Glutamatergic neuron (in vitro differentiated cells): ENCODE measurements around the gene NEURL1. TPM values are rescaled to one million over a fixed set of nuclear protein-coding genes. Genes with fewer than 3 reads are reported as not detected.
"Not testable (repeated sequence)": the region's sequence is repeated elsewhere in the genome, so short reads cannot be mapped to it uniquely, and the experiment has no call there.

ENCODE experiments used
- DNase-seq: peaks from one replicate; pipeline ENCODE4 v3.0.0; 2022
- H3K27ac Mint-ChIP-seq: one replicate; pipeline ENCODE4 v1.8.0; 2020; ENCODE audit warnings: mild to moderate bottlenecking, mixed read lengths, inconsistent platforms; ENCODE audit not compliant: unreplicated experiment
- H3K27me3 Mint-ChIP-seq: one replicate; pipeline ENCODE4 v1.8.0; 2020; ENCODE audit warnings: mild to moderate bottlenecking, moderate library complexity, mixed read lengths, inconsistent platforms; ENCODE audit not compliant: unreplicated experiment
- H3K36me3 Mint-ChIP-seq: one replicate; pipeline ENCODE4 v1.8.0; 2020; ENCODE audit warnings: mild to moderate bottlenecking, mixed read lengths, inconsistent platforms; ENCODE audit not compliant: unreplicated experiment
- H3K4me1 Mint-ChIP-seq: one replicate; pipeline ENCODE4 v1.8.0; 2020; ENCODE audit warnings: mild to moderate bottlenecking, low read depth, mixed read lengths, inconsistent platforms; ENCODE audit not compliant: unreplicated experiment
- H3K4me3 Mint-ChIP-seq: one replicate; pipeline ENCODE4 v1.8.0; 2020; ENCODE audit warnings: mild to moderate bottlenecking, mixed read lengths, inconsistent platforms; ENCODE audit not compliant: unreplicated experiment
- H3K9me3 Mint-ChIP-seq: one replicate; pipeline ENCODE4 v1.8.0; 2020; ENCODE audit warnings: mild to moderate bottlenecking, moderate library complexity, mixed read lengths, inconsistent platforms; ENCODE audit not compliant: unreplicated experiment
- total RNA-seq: library from RNA; stranded (reverse); fragmentation: NEBNext Ultra II Directional; extraction: Animal tissue kit (Norgen Biotek cat#: 25700); gene quantifications from one replicate; pipeline ENCODE4 v1.2.1, GENCODE V29; 2021; ENCODE audit not compliant: unreplicated experiment
- TF ChIP-seq, protein P1 (sequence below): fragments of 200-600 bp; sonication (generic); IDR thresholded peaks from one replicate; pipeline ENCODE4 v1.5.0; 2021; ENCODE audit not compliant: partially characterized antibody, unreplicated experiment

The NEURL1 gene
- total RNA-seq, 1 donor from 2014 or later, result 3.1 TPM

DNA sequence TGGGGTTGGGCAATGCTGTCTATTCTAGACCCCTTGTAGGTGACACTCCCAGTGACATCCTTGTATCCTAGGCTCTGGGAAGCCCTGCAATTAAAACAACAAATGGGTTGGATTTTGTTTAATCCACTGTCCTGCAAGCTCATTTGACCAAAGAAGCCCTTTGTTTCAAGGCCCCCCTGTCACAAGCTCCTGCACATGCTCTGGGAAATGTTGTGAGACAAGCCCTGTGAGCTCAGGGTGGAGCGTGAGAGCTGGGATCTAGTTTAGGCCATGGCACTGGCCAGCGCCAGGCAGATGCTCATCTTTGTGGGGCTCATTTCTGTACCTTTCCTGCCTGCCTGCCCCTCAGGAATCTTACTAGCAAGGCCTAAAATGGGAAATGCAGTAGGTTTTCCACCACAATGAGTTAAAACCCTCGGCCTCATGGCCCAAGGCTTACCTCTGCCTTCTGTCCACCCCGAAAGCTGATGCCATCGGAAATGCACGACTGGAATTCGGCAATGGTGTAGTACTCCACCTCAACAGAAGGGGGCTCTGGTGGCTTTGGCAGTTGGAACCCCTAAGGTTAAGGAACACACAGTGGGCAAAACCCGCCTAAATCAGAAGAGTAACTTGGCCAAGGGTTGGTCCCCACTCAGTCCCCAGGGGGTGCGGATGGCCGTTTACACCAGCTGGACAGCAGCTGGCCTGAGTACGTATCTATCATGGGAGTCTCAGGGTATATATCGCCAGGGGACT lies 112.0 kb downstream of the NEURL1 start:
- Mint-ChIP-seq H3K36me3 (peaks cover 11% of the 10 kb centered on the region), H3K4me1 (no peaks in the 10 kb centered on the region), H3K4me3 (no peak overlapping the region), H3K27me3 (peaks cover 3% of the 10 kb centered on the region), H3K27ac (no peak overlapping the region), H3K9me3 (peaks cover 4% of the 10 kb centered on the region)
- TF ChIP-seq, protein P1, sequence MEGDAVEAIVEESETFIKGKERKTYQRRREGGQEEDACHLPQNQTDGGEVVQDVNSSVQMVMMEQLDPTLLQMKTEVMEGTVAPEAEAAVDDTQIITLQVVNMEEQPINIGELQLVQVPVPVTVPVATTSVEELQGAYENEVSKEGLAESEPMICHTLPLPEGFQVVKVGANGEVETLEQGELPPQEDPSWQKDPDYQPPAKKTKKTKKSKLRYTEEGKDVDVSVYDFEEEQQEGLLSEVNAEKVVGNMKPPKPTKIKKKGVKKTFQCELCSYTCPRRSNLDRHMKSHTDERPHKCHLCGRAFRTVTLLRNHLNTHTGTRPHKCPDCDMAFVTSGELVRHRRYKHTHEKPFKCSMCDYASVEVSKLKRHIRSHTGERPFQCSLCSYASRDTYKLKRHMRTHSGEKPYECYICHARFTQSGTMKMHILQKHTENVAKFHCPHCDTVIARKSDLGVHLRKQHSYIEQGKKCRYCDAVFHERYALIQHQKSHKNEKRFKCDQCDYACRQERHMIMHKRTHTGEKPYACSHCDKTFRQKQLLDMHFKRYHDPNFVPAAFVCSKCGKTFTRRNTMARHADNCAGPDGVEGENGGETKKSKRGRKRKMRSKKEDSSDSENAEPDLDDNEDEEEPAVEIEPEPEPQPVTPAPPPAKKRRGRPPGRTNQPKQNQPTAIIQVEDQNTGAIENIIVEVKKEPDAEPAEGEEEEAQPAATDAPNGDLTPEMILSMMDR, result peak; percentile 68
- DNase-seq, result no peak

DNA sequence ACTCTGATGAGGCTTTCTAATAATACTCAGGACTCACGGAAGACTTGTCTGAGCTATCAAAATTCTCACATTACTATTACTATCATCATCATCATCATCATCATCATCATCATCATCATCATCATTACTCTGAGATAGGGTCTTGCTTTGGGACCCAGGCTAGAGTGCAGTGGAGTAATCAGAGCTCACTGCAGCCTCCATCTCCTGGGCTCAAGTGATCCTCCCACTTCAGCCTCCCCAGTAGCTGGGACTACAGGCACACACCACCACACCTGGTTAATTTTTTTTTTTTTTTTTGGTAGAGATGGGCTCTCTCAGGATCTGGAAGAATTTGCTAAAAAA lies 112.6 kb downstream of the NEURL1 start:
- not testable (repeated sequence) for H3K27me3 Mint-ChIP-seq, H3K27ac Mint-ChIP-seq, DNase-seq, H3K9me3 Mint-ChIP-seq, H3K4me3 Mint-ChIP-seq, H3K4me1 Mint-ChIP-seq
- peaks cover 11% of the 10 kb centered on the region for H3K36me3 Mint-ChIP-seq

DNA sequence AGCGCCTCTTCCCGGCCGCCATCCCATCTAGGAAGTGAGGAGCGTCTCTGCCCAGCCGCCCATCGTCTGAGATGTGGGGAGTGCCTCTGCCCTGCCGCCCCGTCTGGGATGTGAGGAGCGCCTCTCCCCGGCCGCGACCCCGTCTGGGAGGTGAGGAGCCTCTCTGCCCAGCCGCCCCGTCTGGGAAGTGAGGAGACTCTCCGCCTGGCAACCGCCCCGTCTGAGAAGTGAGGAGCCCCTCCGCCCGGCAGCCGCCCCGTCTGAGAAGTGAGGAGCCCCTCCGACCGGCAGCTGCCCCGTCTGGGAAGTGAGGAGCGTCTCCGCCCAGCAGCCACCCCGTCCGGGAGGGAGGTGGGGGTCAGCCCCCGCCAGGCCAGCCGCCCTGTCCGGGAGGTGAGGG lies 113.5 kb downstream of the NEURL1 start:
- H3K4me1 Mint-ChIP-seq, DNase-seq, H3K27ac Mint-ChIP-seq, H3K27me3 Mint-ChIP-seq, H3K4me3 Mint-ChIP-seq, H3K9me3 Mint-ChIP-seq: not testable (repeated sequence)
- H3K36me3 Mint-ChIP-seq, result peaks cover 11% of the 10 kb centered on the region

DNA sequence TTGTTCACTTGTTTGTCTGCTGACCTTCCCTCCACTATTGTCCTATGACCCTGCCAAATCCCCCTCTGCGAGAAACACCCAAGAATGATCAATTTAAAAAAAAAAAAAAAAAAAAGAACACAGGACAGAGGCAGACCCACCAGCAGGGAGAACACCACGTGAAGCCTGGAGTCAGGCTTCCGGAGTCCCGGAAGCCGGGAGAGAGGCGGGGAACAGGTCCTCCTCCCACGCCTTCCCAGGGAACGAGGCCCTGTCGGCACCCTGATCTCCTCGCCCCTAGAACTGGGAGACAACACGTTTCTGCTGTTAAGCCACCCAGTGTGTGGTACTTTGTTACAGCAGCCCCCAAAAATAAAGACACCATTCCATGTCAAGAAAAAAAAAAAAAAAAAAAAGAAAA lies 114.6 kb downstream of the NEURL1 start:
- H3K4me1 Mint-ChIP-seq, DNase-seq, H3K4me3 Mint-ChIP-seq, H3K27me3 Mint-ChIP-seq, H3K9me3 Mint-ChIP-seq, H3K36me3 Mint-ChIP-seq: not testable (repeated sequence)
- peak overlapping the region; percentile 77 for H3K27ac Mint-ChIP-seq

DNA sequence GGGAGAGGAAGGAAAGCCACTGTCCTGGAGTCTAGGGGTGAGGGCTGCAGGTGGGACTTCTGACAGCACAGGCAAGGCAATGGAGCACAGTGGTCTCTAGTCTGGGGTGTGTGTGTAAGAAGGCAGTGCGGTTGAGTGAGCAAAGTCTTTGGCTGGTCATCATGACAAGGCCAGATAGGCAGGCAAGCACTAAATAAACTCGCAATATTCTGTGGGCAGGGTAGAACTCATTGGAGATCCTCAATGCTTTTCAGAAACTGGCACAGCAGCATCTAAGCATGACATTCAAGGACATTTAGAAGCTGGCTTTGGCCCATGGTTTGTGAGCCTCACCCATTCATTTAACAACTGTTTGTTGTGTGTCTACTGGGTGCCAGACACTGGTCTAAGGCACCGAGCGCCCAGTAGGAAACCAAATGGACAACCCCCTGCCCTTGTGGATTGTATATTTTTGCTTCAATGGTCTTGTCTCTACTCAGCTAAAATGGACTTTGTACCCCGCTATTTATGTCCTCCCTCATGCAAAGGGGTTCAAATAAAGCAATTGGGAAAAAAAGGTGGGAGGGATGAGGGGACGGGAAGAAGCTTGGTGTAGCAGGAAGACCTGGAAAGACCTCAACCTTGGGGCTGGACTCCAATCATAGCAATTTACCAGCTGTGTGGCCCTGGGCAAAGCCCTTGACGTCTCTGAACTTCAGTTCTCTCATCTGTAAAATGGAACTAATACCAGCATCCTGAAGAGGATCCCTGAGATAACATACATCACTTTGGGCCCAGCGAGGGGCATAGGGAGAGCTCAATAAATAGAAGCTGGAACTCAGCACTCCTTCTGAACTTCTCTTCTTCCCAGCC lies 116.0 kb downstream of the NEURL1 start:
- TF ChIP-seq, protein P1, result no peak
- no peak overlapping the region for H3K4me3 Mint-ChIP-seq
- H3K27me3 Mint-ChIP-seq, result peaks cover 6% of the 10 kb centered on the region
- H3K36me3 Mint-ChIP-seq, result peaks cover 7% of the 10 kb centered on the region
- DNase-seq, result no peak
- peaks cover 6% of the 10 kb centered on the region for H3K9me3 Mint-ChIP-seq
- H3K4me1 Mint-ChIP-seq, result peaks cover 4% of the 10 kb centered on the region
- H3K27ac Mint-ChIP-seq, result no peak overlapping the region

DNA sequence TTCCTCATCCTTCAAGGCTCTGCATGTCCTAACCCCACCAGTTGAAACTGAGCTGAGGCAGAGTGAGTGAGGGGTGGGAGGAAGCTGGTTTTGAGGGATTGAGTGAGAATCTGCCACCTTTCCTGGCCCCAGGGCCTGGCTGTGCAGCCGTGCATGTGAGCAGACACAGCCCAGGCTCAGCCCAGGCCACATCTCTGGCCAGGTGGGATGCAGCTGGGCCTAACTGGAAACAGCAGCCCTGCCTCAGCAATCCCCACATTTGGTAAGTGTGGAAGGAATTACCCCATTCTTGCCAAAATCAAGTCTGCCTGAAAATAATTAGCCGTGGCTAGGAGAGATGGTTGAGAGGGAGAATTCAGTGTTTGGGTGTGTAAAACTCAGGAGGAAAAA lies 116.6 kb downstream of the NEURL1 start:
- DNase-seq, result no peak
- H3K27me3 Mint-ChIP-seq, result peaks cover 6% of the 10 kb centered on the region
- no peak overlapping the region for H3K27ac Mint-ChIP-seq
- peaks cover 6% of the 10 kb centered on the region for H3K9me3 Mint-ChIP-seq
- peaks cover 9% of the 10 kb centered on the region for H3K4me1 Mint-ChIP-seq
- H3K36me3 Mint-ChIP-seq, result peaks cover 7% of the 10 kb centered on the region
- no peak overlapping the region for H3K4me3 Mint-ChIP-seq
- TF ChIP-seq, protein P1, result no peak
